G401.6 (cell line): ENCODE data around the gene SF3B1.
"Not testable (repeated sequence)": the region's sequence is repeated elsewhere in the genome, so short reads cannot be mapped to it uniquely, and the experiment has no call there.

Source experiments
- FAIRE-seq: peaks from 2 replicates; lab custom pipeline; 2012; peaks lifted over from hg19 to GRCh38; lab: Jason Lieb, UNC

SF3B1 gene

GRCh38 chr2:197379308-197379917 lies 55.4 kb downstream of the SF3B1 start:
- FAIRE-seq = not testable (repeated sequence)

DNA sequence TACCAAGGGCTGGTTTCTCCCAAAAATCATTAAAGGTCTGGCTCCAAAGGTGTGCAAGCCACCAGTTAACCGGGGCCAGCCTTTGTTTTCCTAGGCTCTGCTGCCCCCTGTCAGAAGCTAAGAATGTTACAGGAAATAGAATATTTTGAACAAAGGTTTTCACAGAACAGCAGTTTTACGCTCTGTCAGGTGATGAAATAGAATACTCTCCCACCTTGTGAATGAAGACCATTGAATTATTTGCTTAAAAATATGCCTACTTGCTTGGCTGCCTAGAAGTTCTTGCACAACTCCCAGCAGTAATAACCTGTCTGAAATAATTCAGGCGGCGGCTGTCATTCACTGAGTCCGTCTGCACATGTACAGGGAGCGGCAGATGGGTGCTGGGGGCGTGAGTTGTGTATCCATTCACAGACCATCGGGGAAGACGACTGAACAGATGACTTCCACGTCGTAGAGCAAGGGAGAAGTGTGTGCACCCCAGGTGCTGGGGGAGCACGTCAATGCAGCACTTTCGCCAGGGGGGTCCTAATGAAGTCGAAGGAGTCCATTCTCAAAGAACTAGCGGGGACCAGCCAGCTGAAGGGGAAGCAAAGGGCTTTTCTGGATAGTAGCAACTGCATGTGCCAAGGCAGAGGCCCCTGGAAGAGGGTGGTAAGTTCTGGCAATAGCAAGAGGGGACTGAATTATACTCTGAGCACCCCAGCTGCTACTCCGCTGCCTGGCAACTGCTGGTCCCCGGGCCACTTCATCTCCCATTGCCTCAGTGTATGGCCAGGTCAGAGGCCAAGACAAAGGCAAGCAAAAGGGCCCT lies 56.1 kb downstream of the SF3B1 start:
- peak; percentile 84 for FAIRE-seq

DNA sequence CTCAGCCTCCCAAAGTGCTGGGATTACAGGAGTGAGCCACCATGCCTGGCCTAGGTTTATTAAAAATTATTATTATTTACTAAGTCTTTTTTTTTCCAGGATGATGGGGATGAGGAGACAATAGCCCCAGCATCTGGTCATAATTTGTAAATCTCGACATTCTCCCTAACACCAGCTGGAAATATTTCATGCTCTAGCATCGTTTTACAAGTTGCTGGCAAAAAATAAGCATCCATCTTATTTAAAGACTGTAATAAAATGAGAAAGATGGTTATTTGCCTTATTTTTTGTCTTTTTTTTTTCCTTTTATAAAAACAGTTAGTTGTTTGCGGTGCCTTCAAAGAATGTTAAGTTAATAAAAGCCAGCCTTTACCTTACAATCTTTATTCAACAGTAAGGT lies 56.7 kb downstream of the SF3B1 start:
- FAIRE-seq = no peak

DNA sequence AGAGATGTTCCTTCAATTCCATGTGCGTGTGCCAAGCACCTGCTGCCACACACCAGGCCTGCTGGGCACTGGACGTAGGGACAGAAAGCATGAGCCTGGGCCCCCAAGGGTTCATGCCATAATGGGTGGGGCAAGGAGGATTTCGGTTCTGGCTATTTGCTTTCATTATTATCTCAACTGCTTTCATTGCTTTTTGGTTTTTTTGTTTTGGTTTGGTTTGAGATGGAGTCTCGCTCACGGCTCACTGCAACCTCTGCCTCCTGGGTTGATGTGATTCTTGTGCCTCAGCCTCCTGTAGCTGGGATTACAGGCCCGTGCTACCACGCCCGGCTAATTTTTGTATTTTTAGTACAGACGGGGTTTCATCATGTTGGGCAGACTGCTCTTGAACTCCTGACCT lies 57.2 kb downstream of the SF3B1 start:
- FAIRE-seq = no peak

DNA sequence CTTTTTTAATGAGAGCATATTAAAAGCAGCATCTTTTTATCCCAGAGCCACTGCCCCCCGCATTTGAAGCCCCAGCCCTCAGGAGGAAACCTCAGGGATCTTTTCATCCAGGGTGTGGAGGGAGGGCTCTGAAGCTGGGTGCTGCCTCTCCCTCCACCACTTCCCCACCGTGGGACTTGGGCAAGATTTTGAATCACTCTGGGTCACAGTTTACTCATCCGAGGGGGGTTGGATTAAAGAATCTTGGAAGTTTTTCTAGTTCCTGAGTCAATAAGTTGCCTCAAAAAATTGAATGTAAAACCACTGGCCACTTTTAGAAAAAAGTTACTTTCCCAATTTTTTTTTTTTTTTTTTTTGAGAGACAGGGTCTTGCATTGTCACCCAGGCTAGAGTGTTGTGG lies 62.2 kb downstream of the SF3B1 start:
- no peak for FAIRE-seq

DNA sequence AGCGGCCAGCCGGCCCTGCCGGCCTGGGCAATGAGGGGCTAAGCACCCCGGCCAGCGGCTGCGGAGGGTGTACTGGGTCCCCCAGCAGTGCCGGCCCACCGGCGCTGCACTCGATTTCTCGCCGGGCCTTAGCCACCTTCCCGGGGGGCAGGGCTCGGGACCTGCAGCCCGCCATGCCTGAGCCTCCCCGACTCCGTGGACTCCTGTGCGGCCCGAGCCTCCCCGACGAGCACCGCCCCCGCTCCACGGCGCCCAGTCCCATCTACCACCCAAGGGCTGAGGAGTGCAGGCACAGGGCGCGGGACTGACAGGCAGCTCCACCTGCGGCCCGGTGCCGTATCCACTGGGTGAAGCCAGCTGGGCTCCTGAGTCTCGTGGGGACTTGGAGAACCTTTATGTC lies 64.2 kb downstream of the SF3B1 start:
- not testable (repeated sequence) for FAIRE-seq

DNA sequence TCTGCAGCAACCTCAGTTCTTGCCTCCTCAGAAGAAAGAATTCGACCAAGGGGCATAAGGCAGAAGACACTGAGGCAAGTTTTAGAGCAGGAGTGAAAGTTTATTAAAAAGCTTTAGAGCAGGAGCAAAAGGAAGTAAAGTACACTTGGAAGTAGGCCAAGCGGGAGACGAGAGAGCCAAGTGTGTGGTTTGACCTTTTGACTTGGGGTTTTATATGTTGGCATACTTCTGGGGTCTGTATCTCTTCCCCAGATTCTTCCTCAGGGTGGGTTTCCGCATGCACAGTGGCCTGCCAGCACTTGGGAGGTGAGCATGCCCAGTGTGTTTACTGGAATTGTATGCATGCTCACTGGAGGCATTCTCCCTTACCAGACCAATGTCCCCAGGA lies 64.9 kb downstream of the SF3B1 start:
- no peak for FAIRE-seq

- no peak for FAIRE-seq
Observed at GRCh38 chr2:197369228-197369932, 65.4 kb downstream of the SF3B1 start.

GRCh38 chr2:197368412-197368811 lies 66.4 kb downstream of the SF3B1 start:
- no peak for FAIRE-seq

DNA sequence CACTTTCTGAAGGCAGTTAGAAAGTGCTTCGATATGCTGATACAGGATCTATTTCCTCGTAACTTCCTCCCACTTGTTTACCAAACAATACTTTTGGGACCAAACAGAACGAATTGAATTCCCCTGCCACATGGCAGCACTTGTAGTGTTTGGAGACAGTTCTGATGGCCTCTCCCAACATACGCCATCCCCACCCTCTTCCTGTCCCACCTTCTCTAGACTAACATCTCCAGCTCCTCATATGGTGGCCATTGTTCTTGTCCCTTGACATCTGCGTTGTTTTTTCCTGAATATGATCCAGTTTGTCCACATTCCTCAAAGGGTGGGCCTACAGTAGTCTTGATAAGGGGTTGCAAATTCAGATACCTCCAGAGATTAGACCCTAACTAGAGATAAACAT lies 70.8 kb downstream of the SF3B1 start:
- FAIRE-seq = no peak

DNA sequence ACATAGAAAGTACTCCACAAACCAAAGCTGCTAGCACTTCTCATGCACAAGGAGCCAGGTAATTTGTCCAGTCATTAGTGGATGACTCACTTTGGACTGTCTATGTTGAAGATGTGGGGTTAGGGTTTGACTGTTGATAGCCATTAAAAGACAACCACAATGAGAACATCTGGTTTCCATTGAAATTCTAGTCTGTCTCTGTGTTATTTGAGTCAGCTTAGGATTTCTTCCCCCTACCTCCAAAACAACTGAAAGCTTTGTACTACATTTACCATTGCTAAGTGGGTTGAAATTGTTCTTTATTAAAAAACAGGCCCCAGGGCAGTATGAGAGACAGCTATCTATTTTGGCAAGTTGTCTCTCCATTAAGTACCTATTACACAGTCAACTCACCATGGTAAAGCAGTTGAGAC lies 74.1 kb downstream of the SF3B1 start:
- FAIRE-seq = no peak

DNA sequence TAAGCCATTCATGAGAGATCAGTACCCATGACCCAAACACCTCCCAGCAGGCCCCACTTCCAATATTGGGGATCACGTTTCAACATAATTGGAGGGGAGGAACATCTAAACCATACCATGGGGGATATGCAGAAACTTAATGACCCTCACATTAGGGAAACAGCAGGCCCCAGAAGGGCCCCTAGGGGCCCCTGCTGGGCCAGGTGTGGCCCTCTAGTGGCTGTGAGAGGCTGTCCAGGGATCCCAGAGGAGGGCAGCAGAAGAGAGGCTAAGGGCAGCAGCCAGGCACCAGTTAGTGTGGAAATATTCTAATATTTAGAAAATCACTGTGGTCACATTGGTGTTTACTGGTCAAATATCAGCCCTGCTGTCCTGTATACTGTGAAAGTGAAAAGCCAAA lies 75.0 kb downstream of the SF3B1 start:
- FAIRE-seq = no peak

DNA sequence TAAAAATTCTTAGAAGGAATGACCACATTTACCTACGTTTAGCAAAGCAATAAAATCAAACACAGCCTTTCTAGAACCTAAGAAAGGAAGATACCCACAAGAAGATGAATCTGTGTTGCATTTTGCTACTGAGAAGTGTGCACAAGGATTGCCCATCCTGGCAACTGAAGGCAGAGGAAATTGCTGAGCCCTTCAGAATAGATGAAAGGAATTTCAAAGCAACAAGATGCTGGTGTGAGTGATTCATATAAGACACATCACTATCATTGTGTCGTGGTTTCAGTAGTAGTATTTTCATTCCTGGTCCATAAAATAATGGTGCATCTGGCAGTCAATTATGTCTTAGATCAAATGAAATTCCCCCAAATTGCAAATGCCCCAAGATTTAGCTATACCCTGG lies 75.9 kb downstream of the SF3B1 start:
- FAIRE-seq = no peak

GRCh38 chr2:197357986-197358385 lies 76.8 kb downstream of the SF3B1 start:
- no peak for FAIRE-seq

- FAIRE-seq = no peak
Observed at GRCh38 chr2:197356136-197356535, 78.7 kb downstream of the SF3B1 start.

GRCh38 chr2:197354169-197354558 lies 80.7 kb downstream of the SF3B1 start:
- no peak for FAIRE-seq

DNA sequence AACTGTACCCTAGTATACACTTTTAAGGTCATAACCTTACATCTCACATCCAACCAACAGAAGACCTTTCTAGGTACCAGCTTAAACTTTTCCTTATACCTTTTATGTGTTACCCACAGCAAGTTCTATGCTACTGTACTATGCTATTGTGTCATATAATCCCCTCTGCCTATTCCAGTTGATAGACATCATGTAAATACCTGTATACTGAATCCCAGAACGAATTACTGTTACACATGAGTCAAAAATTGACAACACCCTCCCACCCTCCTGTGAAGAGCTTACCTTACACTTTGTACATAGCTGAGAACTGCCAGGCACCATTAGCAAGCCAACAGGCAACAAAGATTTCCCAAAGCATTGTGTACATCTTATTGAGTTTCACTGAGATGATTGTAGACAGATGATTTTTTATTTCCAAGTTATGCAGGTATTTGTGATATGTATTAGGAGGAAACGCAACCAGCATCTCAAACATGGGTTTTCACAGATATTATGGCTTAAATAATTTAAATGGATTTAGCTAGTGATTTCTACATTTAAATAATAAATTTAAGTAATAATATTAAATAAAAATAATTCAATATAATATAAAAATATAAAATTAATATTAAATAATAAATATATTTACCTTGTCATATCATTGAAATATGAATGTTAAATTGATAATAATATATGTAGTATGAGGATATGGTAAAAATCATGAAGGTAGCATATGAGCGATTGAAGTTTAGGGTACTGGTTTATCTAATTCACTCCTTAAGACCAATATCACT lies 81.2 kb downstream of the SF3B1 start:
- peak; percentile 74 for FAIRE-seq

- FAIRE-seq = no peak
Observed at GRCh38 chr2:197349699-197350098, 85.1 kb downstream of the SF3B1 start.

DNA sequence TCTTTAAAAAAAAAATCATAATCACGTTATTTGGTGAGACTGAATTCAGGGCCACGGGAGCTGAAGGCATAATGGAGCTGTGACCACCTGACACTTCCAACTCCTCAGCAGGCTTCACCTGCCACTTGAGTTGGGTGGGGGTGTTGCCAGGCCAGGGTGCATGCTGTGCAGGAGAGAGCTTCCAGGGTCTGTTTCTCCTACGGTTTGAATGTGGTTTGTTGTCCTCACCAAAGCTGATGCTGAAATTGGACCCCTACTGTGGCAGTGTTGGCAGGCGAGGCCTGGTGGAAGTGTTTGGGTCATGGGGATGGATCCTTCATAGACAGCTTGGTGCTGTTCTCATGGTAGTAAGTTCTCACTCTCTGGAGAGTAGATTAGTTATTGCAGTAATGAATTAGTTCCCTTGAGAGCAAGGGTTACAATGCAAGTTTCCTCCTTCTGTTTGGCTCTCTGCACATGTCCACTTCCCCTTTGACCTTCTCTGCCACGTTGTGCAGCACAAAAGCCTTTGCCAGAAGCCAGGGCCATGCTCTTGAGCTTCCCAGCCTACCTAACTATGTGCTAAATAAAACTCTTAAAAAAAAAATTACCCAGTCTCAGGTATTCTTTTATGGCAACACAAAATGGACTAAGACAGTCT lies 86.0 kb downstream of the SF3B1 start:
- no peak for FAIRE-seq

GRCh38 chr2:197345846-197346370 lies 88.9 kb downstream of the SF3B1 start:
- FAIRE-seq = no peak

- FAIRE-seq = not testable (repeated sequence)
Observed at GRCh38 chr2:197343968-197344367, 90.9 kb downstream of the SF3B1 start.

DNA sequence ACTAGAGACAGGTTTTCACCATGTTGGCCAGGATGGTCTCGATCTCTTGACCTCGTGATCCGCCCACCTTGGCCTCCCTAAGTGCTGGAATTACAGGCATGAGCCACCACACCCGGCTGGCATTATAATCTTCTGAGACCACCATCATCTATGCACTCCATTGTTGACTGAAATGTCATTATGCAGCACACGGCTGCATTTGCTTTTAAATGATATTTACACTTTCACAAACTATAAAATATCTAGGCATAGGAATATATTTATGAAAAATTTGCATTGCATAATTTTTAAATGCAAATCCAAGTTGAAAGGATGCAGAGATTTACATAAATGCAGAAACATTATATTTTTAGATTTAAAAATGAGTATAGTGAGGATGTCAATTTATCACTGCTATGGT lies 94.2 kb downstream of the SF3B1 start:
- no peak for FAIRE-seq
